Stimulated activated CD4-positive, alpha-beta T cell treated with anti-CD3 and anti-CD28 coated beads, Interleukin-4, amount 100 ng/mL, for 48 hours (primary cell): ENCODE data around the gene ABCC1.
"Not testable (repeated sequence)": the region's sequence is repeated elsewhere in the genome, so short reads cannot be mapped to it uniquely, and the experiment has no call there.

Experiments
- DNase-seq, 2 donors: peaks; one replicate each; pipeline ENCODE4 v3.0.0-alpha.2; 2020; ENCODE audit warnings: low read depth in 2 of 2

The ABCC1 gene

DNA sequence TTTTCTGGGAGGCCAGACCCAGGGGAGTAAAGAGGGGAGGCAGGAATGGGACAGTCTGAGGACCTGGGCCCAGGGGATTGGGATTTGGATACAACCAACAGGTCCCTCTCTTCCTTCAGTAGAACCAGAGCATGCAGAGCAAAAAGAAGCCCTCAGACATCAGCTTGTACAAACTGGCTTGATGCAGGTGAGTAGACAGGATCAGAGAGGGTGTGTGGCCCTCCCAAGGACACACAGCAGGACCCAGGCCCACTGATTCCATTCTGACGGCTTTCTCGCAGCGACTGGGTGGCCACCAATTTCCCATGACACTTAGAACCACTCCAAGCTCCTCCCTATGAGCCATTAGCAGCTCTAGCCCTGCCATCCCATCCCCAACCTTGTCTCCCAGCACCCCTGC, 210.2 kb downstream of the ABCC1 start:
- no peak for DNase-seq

DNA sequence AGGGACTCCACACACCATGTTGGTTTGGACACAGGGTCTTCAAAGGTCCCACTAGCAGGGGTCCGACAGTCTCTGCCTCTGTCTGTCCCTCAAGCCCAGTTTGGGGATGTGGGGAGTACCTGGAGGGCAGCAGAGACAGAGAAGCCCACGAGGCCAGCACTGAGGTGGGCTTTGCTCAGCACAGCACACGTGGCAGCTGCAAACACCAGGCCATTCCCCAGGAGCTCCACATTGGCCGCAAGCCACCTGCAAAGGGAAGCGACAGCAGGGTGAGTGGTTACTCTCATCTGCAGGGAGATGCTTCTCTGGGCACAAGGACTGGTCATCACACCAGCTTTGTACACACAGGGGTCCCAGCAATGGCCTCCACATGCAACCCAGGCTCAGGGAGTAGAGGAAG, 211.9 kb downstream of the ABCC1 start:
- no peak for DNase-seq

DNA sequence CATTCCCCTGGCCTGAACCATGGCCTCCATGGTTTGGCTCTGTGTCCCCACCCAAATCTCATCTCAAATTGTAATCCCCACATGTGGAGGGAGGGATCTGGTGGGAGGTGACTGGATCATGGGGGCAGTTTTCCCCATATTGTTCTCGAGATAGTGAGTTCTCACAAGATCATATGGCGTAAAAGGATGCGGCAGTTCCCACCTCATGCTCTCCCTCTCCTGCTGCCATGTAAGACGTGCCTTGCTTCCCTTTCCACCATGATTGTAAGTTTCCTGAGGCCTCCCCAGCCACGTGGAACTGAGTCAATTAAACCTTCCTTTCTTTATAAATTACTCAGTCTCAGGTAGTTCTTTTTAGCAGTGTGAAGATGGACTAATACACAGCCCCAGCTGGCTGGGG, 212.4 kb downstream of the ABCC1 start:
- DNase-seq = not testable (repeated sequence)

DNA sequence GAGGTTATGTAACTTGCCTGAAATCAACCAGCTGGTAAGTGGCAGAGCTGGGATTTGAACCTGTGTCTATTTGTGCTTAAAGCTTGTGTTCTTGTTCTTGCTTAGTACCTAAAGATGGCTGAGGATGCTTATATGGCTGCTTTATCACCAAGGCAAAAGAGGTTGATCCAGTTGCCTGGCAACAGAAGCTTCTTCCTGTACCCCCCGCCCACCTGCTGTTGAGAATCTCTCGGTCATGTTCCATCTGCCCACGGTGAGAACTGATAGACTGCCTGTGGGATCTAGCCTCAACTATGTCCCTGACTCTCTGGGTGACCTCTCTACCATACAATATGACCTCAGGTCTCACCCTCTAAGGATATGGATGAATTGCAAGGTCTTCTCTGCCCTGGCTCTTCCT, 213.2 kb downstream of the ABCC1 start:
- DNase-seq = peak in 1 of 2 donors; percentile 16

- DNase-seq = no peak
Observed at GRCh38 chr16:16163109-16163508, 213.7 kb downstream of the ABCC1 start.

DNA sequence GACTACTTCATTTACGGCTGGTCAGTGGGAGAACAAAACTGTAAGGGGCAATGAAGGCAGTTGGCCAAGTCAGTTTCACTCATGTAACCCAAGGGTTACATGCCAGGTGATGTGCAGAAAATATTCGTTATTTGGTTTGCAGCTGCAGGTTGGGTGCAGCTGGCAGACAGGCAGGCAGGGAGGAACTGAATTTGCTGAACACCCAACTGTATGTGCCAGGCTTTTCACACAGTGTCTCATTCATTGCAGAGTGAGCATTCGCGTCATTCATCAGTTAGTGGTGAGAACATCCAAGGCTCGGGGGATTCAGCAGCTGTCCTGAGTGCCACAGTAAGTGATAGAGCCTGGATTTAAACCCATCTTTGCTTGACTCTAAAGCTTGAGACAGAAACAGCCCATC, 214.2 kb downstream of the ABCC1 start:
- DNase-seq = no peak

DNA sequence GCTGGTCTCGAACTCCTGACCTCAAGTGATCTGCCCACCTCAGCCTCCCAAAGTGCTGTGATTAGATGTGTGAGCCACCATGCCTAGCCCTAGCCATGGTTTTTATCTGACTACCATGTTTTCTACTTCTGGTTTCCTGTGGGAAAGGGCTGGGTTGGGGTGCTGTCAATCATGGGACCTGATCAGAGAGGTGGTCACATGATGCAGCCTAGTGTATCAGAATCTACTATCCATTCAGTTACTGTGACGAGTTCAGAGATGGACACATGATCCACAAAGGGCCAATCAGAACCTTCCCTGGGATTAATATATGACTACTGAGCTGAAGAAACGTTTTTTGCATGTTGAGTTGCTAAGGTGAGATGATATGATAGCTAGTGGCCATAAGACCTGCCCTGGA, 214.8 kb downstream of the ABCC1 start:
- DNase-seq = no peak

DNA sequence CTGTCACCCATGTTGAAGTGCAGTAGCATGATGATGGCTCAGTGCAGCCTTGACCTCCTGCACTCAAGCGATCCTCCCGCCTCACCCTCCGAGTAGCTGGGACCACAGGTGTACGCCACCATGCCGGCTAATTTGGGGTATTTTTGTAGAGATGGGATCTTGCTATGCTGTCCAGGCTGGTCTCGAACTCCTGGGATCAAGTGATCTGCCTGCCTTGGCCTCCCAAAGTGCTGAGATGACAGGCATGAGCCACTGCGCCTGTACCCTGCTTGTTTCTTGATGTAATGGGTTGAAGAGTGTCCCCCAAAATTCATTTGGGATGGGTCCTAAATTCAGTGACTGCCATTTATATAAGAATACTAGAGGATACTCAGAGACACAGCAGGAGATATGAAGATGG, 216.7 kb downstream of the ABCC1 start:
- DNase-seq = no peak

DNA sequence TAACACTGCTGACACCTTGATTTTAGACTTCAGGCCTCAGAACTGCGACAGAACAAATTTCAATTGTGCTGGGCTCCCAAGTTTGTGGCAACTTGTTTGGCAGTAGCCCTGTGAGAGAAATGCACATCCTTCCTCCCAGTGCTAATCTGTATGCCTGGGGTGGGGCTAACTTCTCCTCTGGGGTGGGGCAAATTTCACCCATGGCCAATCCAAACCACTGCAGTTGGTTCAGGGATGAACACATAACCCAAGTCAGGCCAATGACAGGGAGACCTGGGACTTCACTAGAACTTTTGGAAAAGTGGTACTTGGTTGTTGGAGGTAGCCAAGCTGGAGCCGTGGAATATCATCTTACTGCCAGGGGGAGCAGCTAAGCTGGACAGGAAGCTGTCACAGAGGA, 217.5 kb downstream of the ABCC1 start:
- no peak for DNase-seq

DNA sequence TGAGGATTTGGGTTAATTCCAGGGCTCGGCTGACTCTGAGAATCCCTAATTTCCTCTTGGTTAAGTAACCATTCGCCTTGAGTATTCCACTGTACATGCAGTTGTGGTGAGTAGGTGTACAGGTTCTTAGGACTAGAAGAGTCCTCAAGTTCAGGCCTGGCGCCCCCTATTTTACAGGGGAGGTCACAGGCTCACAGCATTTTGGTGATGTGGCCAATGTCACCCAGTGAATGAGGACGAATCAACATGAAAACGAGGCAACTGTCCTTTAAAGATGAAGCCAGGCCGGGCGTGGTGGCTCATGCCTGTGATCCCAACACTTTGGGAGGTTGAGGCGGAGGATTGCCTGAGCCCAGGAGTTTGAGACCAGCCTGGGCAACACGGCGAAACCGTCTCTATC, 218.5 kb downstream of the ABCC1 start:
- DNase-seq = no peak

- DNase-seq = no peak
Observed at GRCh38 chr16:16168431-16168830, 219.0 kb downstream of the ABCC1 start.

GRCh38 chr16:16169615-16170014, 220.2 kb downstream of the ABCC1 start:
- DNase-seq = no peak

DNA sequence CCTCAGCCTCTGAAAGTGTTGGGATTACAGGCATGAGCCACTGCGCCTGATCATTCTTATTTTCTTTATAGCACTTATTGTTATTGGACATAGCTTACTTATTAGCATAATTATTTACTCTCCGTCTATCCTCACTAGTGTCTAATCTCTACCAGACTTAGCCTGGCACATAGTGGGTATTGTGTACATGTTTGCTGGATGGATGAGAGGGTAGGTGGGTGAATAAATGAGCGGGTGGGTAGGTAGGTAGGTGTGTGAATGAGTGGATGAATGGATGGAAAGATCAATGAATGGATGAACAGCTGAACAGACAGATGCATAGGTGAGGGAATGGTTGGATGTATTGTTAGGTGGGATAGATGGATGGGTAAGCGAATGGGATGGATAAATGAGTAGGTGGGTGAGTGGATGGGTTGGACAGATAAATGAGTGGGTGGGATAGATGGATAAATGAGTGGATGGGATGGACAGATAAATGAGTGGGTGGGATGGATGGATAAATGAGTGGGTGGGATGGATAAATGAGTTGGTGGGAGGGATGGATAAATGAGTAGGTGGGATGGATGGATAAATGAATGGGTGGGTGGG, 222.0 kb downstream of the ABCC1 start:
- no peak for DNase-seq

DNA sequence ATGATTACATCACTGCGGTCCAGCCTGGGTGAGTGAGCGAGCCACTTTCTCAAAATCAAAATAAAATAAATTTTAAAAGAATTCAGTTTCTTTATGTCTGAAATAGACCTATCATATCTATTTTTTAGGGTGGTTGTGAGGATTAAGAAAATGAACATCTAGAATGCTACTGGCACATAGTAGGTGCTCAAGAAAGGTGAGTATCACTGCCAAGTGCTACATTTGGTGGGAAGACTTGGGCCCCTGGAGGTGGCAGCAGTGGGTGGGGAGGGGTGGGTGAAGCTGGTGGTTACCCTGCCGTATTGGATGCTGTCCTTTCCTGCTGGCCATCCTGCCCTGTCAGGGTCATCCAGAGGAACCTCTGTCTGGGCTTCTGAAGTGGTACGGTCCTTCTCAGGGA, 223.6 kb downstream of the ABCC1 start:
- DNase-seq = no peak

DNA sequence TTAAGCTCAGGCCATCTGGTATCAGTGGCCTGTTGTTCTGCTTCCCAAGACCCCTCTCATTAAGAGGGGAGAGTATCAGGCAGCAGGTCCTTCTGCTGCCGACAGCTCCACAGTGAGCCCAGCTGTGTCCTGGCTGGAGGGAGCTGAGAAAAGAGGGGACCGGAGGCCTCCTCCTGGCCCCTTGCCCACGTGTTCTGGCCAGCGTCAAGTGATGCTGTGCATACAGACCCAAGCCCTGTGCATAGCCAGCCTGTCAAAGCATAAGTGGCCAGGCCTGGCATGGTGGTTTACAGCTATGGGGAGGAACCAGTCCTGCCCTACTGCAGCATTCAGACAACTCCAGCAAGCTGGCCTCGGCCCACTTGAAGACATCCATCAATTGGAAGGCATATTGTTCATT, 225.9 kb downstream of the ABCC1 start:
- no peak for DNase-seq

- no peak for DNase-seq
Observed at GRCh38 chr16:16176328-16176727, 226.9 kb downstream of the ABCC1 start.

DNA sequence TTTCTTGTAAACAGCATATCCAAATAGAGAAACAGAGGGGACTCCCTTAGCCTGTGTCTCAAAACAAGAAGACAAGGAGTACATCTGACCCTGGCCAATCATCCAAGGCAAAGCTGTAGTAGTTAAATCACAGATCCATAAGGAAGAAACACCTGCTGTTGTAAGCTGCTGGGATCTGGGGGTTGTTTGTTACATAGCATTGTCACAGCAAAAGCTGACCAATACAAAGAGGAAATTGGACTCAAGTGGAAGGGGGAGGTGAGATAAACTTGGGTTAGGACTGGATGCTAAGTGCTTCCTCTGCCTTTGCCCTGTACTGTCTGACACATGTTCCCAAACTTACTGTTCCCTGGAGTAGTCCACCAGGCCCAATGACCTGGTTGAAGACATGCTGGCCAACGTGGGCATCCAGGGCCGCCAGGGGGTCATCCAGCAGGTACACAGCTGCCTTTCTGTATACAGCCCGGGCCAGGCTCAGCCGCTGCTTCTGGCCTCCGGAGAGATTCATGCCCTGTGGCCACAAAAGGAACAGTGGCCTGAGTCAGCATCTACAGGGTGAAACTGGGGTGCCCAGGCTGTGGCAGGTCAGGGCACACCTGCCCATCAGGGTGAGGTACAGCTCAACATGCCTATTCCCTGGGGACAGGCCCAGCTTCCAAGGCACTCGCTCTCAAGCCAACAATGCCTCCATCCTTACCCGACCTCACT, 229.2 kb downstream of the ABCC1 start:
- no peak for DNase-seq

GRCh38 chr16:16181748-16182147, 232.3 kb downstream of the ABCC1 start:
- not testable (repeated sequence) for DNase-seq

GRCh38 chr16:16182918-16183317, 233.5 kb downstream of the ABCC1 start:
- DNase-seq = no peak

DNA sequence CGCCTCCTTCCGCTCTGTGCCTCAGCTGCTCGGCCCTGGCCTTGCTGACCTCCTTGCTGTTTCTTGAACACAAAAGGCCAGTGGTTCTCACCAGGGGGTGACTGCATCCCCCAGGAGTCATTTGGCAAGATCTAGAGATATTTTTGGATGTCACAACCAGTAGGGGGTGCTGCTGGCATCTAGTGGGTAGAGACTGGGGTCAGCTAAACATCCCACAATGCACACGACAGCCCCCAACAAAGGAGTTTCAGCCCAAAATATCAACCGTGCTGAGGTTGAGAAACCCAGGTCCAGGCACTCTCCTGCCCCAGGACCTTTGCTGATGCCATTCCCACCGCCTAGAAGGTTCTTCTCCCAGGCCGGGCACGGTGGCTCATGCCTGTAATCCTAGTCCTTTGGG, 234.1 kb downstream of the ABCC1 start:
- DNase-seq = no peak

DNA sequence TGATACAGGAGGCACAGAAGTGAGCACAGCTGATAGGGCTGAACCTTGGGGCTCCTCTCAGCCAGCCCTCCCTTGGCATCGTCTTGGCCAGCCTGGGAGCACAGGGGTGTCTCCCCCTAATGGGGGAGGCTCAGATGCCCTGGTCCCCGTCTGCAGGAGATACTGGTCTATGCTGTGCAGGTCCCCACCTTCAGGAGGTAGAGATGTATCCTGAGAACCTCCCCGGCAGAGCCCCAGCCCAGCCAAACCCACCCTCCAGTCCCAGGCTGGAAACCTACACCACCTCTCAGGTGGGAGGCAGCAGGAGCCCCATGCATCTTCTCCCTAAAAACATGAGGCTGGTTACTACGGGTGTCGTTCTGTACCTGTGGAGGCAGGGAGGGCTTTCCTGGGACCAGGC, 235.2 kb downstream of the ABCC1 start:
- no peak for DNase-seq

DNA sequence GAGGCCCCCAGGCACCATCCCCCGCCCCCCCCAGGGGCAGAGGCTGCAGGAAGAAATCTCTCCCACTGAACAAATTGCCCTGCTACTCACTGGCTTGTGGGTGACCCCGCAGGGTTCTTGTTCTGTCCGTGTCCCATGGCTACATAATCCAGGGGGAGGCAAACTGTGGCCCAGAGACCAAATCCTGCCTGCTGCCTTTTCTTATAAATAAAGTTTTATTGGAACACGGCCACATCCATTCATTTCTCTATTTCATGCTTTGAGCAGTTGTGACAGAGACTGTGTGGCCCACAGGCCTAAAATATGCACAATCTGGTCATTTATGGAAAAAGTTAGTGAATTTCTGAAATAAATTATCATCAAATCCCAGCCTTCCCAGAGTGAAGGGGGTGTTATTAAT, 235.7 kb downstream of the ABCC1 start:
- DNase-seq = no peak

GRCh38 chr16:16186820-16187219, 237.4 kb downstream of the ABCC1 start:
- DNase-seq = no peak

GRCh38 chr16:16188827-16189226, 239.4 kb downstream of the ABCC1 start:
- DNase-seq = no peak
